Measurements from ENCODE around the gene MBD3.
"Not testable (repeated sequence)": the region's sequence is repeated elsewhere in the genome, so short reads cannot be mapped to it uniquely, and the experiment has no call there.

Gene MBD3

DNA sequence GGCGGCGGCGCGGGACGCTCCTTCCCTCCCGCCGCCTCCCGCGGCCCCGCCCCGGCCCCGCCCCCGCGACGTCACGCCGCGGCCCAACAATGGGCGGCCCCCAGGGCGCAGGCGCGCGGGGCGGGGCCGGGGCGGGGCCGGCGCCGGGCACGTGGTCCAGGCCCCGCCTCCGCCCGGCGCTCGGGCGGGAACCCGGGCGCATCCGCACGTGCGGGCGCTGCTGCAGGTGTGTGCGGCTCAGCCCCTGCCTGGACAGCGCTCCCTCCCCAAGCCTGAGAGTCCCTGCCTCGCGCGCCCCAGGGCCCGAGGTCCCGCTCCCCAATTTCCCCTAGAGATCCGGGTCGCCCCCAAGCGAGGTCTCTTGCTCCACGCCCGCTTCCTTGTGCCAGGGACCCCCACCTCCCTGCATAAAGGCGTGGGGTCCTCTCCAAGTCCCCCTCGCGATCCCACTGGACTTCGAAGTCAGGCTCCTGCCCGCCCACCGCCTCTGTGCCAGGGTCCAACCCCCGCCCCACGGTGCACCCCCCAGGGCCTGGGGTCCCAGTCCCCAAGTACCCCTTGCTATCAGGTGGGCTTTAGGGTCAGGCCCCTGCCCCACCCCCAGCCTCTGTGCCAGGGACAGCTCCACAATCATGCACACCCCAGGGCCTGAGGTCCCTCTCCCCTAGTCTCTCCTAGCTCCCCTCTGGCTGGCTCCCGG is 24.2 kb downstream of the MBD3 start, which contains the start of gene MEX3D:
TSS of gene MEX3D (minus strand) at position 6 of the 700 bp plus-strand sequence. CDS start 267 bp downstream, outside the sequence.
- peak; percentile 42 to 71 for DNase-seq

- no peak for DNase-seq
Observed at GRCh38 chr19:1567848-1568227, 24.8 kb downstream of the MBD3 start.

DNA sequence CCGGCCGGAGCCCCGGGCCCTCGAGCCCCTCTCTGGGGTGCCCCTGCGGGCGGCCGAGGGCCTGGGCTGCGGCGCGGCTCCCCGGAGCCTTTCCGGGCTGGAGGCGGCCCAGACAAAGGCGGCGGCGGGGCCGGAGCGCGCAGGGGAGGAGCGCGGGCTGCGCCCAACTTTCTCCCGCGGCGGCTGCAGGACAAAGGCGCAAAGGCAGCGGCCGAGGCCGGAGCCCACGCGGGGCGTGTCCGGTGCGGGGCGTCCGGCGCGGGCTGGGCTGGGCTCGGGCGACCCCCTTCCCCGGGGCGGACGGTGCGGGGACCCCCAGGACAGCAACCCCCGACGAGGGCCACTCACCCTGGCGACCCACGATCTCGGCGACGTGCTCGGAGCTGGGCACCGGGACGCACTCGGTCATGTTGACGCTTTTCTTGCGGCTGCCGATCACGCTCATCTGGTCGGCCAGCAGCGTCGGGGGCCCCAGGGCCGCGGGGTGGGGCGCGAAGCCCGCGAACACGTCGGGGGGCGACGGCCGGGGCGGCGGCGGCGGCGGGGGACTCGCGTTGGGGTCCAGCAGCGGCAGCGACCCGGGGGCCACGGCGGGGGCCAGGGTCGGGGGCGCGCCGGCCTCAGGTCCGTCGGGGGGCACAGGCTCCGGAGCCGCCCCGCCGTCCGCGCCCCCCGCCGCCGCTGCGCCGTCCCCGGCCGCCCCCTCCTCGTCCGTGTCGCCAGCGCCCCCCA is 25.4 kb downstream of the MBD3 start:
- no peak for DNase-seq

DNA sequence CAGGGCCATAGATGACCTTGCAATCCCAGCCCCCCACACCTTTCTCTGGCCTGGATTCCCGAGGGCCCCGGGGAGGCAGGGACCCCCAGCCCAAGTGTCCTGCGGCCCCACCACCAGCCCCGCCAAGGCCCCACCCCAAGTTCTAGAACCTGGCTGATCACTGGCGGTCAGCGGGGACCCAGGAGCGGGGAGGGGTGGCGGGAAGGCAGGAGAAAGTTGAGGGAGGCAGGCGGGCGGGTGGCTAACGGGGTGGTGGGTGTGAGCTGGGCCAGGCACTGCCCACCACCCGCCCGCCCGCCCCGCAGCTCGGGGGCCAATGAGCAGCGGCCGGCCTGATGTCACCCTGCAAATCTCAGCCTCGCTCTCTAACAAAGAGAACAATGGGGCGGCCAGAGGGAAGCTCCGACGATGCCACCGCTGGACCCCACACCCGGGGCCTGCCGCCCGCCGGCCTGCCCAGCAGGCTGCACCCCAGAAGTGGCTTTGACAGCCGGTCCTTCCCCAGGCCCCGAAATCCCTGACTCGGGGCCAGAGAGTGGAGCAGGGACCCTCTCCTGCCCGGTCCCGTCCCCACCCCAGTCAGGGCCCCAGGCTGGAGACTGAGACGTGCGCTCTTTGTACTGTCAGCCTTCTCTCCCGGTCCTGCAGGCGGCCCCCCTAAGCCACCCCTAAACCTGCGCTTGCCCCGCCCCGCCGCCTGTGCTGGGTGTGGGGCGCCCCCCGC is 26.1 kb downstream of the MBD3 start:
- peak; percentile 34 to 49 for DNase-seq

GRCh38 chr19:1563251-1563650 is 29.4 kb downstream of the MBD3 start:
- DNase-seq: no peak

DNA sequence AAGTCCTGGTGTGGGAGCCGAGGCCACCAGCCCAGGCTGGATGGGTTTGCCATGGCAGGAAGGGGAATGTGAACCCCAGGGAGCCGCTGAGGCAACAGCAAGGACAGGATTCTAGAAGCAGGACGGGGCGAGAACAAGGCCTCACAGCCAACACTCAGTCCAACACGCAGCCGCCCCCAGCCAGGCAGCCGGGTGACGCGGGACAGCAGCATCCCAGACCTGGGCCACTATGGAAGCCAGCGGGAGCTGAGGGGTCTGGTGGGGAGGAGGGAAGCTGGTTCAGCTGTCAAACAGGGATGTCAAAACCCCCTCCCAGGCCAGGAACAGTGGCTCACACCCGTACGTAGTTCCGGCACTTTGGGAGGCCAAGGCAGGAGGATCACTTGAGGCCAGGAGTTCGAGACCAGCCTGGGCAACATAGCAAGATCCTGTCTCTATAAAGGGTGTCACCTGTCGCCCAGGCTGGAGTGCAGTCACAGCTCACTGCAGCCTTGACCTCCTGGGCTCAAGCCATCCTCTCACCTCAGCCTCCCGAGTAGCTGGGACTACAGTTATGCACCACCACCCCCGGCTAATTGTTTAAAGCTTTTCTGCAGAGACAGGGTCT is 31.3 kb downstream of the MBD3 start:
- no peak for DNase-seq

DNA sequence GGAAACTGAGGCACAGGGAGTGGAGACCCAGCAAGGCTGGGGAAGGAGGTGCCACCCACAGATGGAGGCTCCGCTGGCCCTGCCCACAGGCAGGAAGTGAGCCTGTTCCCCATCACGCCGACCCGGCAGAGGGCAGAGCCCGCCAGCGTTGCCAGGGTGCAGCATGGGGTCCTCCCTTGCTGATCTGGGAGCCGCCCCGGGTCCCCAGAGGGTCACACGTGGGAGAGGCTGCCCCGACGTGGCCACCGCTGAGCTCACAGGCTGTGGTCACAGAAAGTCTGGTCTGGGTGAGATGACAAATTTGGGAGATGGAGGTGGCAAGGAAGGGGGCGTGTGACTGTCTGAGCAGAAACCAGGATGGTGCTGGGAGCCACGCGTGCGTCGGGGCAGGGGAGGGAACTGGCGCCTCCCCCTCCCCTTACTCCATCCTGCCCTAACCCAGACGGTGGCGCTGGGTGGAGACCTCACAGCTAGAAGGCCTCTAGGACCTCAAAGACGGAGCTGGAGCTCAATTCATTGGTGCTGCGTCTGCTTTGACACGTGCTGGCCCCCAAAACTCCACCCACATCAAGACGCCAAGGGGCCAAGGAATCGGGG is 32.3 kb downstream of the MBD3 start:
- no peak for DNase-seq

DNA sequence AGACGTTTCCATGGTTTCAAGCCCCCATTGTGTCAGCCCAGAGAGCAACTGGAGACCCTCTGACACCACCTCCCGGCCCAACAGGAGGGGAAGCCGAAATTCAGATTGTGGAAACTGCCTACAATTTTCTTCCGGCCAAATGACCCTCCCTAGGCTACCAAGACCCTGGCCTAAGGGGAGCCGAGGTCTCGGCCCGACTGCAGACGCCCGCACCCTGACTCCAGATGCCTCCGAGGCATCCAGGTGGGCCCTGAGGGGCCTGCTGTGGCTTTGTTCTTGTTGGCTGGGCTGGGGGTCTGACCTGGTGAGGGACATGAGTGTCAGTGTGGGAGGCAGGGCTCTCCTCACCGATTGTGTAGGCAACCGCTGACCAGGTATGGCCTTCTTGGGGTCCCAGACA is 34.1 kb downstream of the MBD3 start:
- no peak for DNase-seq

DNA sequence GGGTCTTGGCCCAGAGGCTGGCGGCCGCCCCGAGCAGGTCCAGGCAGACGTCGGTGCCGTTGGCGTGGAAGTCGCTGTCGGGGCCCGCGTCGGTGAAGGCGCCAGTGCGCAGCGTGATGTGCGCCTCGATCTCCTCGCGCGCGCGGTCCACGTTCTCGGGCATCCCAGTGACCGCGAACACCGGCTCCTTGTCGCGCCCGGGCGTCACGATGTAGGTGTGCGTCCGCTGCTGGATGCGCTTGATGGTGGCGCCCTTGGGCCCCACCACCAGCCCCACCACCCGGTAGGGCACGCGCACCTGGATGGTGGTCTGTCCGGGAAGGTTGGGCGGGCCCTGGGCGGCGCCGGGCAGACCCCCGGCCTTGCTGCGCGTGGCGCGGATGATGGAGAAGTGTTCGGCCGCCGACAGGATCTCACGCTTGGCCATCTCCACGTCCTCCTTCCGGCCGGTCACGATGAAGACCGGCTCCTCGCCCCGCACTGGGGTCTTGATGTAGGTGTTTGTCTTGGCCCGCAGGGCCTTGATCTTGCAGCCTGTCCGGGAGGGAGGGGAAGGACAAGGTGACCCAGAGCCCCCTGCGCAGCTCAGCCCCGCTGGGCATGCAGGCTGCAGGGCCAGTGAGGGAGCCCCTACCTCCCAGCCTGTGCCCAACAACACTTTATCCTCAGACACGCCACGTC is 36.1 kb downstream of the MBD3 start:
- no peak for DNase-seq

- no peak for DNase-seq
Observed at GRCh38 chr19:1555487-1556389, 36.9 kb downstream of the MBD3 start.

GRCh38 chr19:1554968-1555367 is 37.7 kb downstream of the MBD3 start:
- DNase-seq: no peak

DNA sequence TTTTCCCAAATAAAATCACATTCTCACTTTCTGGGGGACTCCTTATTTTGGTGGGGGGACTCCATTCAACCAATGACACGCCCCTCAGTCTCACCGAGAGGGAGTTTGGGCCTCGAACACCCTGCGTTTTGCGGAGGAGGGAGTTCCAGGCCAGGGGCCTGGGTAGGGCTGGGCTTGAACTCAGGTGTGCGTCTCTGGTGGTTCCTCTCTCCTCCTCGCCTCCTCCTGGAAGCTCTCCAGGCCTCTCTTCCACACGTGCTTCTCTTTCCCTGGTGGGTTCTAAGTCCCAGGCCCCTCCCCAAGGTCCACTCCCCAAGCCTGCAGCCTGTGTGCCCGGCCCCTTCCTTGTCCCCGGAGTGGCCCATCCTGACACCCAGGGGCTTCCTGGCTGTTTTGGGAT is 39.2 kb downstream of the MBD3 start:
- no peak for DNase-seq

GRCh38 chr19:1551068-1552040 is 41.3 kb downstream of the MBD3 start:
- DNase-seq: no peak

DNA sequence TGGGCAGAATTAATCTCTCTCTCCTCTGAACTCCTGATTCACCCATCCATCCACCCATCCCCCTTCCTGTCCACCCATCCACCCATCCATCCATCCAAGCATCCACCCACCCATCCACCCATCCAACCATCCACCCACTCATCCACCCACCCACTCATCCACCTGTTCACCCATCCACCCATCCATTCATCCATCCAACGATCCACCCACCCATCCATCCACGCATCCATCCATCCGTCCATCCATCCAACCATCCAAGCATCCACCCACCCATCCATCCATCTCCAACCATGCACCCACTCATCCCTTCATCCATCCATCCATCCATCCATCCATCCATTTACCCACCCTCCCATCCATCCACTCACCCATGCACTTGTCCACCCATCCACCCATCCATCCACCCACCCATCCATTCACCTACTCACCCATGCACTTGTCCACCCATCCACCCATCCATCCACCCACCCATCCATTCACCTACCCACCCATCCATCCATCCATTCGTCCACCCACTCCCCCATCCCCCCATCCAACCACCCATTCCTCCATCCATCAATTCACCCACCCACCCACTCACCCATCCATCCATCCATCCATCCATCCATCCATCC is 43.2 kb downstream of the MBD3 start:
- no peak for DNase-seq

GRCh38 chr19:1540365-1540925 is 52.2 kb downstream of the MBD3 start:
- DNase-seq: no peak

- not testable (repeated sequence) for DNase-seq
Observed at GRCh38 chr19:1539749-1540148, 52.9 kb downstream of the MBD3 start.

DNA sequence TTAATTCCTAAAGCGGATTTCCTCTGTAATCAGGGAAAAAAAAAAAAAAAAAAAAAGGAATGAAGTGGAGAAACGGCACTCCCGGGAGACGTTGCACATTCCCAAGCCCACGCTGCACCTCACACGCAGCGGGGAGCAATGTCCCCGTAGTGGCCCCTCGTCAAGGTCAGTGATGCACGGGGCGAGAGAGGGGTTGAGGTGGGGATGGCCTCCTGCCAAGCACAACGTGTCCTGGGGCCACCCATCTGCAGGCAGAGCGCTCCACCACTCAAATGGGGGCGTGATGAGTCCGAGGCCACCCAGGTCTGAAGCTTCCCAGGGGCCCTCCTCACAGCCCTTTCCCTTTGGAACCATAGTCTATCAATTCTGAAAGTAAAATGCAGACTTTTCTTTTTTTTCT is 53.7 kb downstream of the MBD3 start:
- DNase-seq: no peak

GRCh38 chr19:1535699-1536098 is 57.0 kb downstream of the MBD3 start:
- not testable (repeated sequence) for DNase-seq

DNA sequence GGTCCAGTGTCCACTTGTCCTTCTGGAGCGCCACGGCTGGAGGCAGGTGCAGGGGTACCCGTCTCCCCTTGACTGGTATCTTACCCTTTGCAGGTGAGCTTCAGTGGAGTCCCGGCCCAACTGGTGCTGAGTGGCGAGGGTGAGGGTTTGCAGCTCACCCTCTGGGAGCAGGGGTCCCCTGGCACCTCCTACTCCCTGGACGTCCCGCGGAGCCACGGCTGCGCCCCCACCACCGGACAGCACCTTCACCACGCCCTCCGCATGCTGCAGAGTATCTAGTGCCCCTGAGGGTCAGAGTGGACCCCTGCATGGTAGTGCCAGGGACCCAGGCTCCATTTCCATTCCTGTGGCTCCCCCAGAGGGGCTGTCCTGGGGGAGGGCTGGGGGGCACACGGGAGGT is 57.7 kb downstream of the MBD3 start:
- no peak for DNase-seq

Measured in NCI-H187 (cell line).